GM18907 (cell line): ENCODE data around the gene MAD2L2.

Source experiments
- ATAC-seq: cut with Tn5 transposase; IDR thresholded peaks from one replicate; pipeline ENCODE4 v1.9.1; 2021; ENCODE audit warnings: mild to moderate bottlenecking, moderate library complexity; ENCODE audit not compliant: unreplicated experiment

Gene MAD2L2

GRCh38 chr1:11681071-11681771 lies at the start of gene MAD2L2:
TSS of gene MAD2L2 (minus strand) at chr1:11681148. CDS start at chr1:11680601, 547 bp downstream.
- ATAC-seq, result peak; percentile 82

DNA sequence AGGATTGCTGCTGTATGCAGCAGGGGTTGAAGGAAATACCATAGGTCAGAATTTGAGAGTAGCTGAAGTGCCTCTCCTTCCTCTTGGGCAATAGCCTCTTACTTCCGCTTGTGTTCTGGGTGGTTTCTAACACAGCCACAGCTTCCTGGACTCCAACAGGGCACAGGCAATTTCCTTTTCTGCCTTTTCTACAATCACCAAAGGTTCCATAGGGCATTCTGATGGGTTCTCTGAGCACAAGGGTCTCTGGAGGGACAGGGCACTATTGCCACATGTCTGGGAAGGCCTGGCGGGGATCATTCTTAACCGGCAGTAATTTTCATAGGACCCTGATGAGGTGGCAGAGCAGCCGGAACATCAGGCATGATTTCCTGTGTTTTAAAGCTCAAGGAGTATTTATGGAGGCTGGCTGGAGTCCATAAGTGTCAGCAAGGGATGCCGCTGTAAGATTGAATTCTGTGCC lies 49.5 kb upstream of the MAD2L2 start:
- ATAC-seq, result no peak

GRCh38 chr1:11729498-11730428 lies 48.8 kb upstream of the MAD2L2 start:
- ATAC-seq, result no peak

- no peak for ATAC-seq
Measured at GRCh38 chr1:11729155-11729497, 48.2 kb upstream of the MAD2L2 start.

DNA sequence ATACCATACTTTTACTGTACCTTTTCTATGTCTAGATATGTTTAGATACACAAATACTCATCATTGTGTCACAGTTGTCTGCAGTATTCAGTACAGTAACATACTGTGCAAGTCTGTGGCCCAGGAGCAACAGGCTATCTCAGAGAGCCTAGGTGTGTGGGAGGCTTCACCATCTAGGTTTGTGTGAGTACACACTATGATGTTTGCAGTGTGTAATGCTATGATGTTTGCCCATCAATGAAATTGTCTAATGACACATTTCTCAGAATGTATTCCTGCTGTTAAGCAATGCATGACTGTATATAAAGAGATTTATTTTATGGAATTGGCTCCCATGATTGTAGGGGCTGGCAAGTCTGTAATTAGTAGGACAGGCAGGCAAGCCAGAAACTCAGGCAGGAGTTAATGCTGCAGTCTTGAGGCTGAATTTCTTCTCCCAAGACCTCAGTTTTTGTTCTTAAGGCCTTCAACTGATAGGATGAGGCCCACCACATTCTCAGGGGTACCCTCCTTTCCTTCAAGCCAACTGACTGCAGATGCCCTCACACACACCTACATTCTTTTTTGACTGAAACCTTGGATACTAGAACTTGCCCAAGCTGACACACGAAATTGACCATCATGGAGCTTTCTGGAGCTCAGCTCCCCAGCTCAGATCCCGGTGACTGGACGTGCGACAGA lies 47.3 kb upstream of the MAD2L2 start:
- ATAC-seq, result no peak

DNA sequence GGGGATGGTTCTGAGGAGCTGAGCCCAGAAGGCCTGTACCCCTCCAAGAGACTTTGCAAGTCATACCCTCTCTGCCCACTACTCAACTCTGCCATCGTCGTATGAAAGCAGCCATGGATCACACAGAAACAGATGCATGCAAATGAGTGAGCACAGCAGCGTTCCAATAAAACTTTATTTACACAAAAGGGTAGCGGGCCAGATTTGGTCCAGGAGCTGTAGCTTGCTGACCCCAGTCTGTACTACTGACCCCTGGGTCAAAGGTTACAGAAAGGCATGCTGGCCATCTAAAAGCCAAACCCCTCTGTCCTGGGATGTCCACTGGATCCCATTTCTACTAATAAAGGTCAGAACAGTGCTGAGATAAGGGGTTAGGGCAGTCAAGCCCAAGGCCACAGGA lies 46.2 kb upstream of the MAD2L2 start:
- ATAC-seq, result no peak

DNA sequence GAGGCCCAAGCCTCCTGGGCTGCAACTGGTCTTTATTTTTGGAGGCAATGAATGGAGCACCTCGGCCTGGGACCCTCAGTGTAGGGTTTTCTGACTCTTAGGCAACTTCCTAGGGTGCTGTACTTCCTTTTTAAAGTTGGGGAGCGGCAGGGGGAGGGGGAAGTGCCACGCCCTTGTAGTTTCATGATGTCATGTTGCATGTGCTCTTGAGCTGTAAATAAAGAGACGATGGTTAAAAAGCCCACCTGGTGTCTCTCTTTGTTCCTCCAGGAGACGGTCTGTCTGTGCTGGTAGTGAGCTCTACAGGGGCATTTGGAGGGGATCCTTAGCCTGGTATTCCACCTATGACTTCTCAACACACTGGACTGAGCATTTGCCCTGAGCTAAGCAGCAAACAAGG lies 44.7 kb upstream of the MAD2L2 start:
- no peak for ATAC-seq

- no peak for ATAC-seq
Measured at GRCh38 chr1:11722538-11722937, 41.6 kb upstream of the MAD2L2 start.

- no peak for ATAC-seq
Measured at GRCh38 chr1:11721311-11721710, 40.4 kb upstream of the MAD2L2 start.

DNA sequence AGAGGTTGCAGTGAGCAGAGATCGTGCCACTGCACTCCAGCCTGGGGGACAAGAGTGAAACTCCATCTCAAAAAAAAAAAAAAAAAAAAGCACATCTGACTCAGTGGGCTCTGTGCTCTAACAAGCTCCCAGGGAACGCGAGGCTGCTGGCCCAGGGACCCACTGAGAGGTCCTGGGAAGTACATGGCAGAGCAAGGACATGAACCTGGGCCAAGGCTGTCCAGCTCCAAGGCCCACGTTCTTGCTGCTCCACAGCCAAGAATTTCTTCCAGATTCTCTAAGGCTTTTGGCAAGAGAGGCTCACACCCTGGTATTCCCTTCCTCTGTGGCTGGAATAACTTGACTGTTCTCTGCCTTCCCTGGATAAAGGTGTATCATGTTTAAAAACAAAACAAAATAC lies 39.6 kb upstream of the MAD2L2 start:
- ATAC-seq, result no peak

- ATAC-seq, result no peak
Measured at GRCh38 chr1:11720033-11720376, 39.1 kb upstream of the MAD2L2 start.

- no peak for ATAC-seq
Measured at GRCh38 chr1:11719313-11720032, 38.5 kb upstream of the MAD2L2 start.

DNA sequence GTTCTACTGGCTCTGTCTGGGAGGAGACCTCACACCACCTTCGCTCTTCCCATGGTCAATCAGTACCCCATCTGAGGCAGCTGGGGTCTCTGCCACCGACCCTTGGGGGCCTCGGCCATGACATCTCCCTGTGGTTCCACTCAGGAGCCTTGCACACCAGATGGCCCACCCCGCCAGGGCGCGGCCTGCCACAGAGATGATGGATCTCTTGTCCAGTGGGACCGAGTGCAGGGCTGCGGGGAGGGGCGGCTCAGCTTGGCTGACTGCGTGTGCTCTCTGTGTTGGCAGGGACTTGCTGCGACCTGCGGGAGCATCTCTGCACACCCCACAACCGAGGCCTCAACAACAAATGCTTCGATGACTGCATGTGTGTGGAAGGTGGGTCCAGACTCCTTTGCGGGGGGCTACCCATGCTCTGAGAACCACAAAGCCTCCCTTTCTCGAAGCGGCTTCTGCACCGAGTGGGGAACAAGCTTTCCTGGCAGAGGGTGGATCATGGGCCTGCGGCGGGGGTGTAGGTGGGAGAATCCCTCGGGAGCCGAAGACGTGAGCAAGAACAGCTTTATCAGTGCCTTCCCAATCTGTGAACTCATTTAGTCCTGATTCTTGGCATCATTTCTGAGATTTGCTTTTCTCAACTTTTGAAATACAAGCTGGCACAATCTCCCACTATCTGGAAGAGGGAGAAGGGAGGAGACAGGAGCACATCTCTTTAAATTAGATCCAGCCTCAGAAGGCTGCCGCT lies 34.1 kb upstream of the MAD2L2 start:
- ATAC-seq, result no peak

GRCh38 chr1:11713095-11713494 lies 32.1 kb upstream of the MAD2L2 start:
- no peak for ATAC-seq

GRCh38 chr1:11712285-11712684 lies 31.3 kb upstream of the MAD2L2 start:
- no peak for ATAC-seq

DNA sequence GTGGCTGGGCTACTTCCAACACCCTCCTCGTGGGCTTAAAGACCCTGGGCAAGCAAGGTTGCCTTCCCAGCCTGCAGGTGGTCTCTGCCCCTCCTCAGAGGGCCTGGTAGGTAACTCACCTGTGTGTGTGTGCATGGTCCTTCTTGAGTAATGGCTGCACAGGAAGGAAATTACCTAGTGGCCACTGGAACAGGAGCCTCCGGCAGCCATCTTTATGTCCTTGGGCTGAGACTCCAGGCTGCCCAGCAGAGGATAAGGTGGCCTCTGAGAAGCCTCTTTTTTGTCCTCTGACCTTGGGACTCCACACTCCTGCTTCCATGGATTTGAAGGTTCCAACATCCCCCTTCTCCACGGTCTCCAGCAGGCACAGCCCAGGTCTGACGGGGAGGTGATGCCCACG lies 30.5 kb upstream of the MAD2L2 start:
- ATAC-seq, result no peak

- no peak for ATAC-seq
Measured at GRCh38 chr1:11708554-11709350, 27.8 kb upstream of the MAD2L2 start.

GRCh38 chr1:11707621-11708276 lies 26.8 kb upstream of the MAD2L2 start:
- ATAC-seq, result no peak

- ATAC-seq, result no peak
Measured at GRCh38 chr1:11706292-11706691, 25.3 kb upstream of the MAD2L2 start.
